DMS53 treated with DMSO at 0.1 percent for 48 hours (cell line): ENCODE measurements around the gene ULK4.
"Not testable (repeated sequence)": the region's sequence is repeated elsewhere in the genome, so short reads cannot be mapped to it uniquely, and the experiment has no call there.

Experiments used
- DNase-seq: peaks from one replicate; lab custom pipeline; 2025; ENCODE audit not compliant: unreplicated experiment; lab: John Stamatoyannopoulos, UW

ULK4 gene

GRCh38 chr3:41583014-41583413, 378.9 kb downstream of the ULK4 start:
- DNase-seq: no peak

GRCh38 chr3:41581700-41582099, 380.2 kb downstream of the ULK4 start:
- no peak for DNase-seq

GRCh38 chr3:41580274-41580959, 381.5 kb downstream of the ULK4 start:
- DNase-seq: no peak

- DNase-seq: no peak
Measured at GRCh38 chr3:41579861-41580260, 382.0 kb downstream of the ULK4 start.

- DNase-seq: no peak
Measured at GRCh38 chr3:41578798-41579197, 383.1 kb downstream of the ULK4 start.

GRCh38 chr3:41575724-41576123, 386.2 kb downstream of the ULK4 start:
- DNase-seq: no peak

- no peak for DNase-seq
Measured at GRCh38 chr3:41574900-41575299, 387.0 kb downstream of the ULK4 start.

- DNase-seq: no peak
Measured at GRCh38 chr3:41573591-41573990, 388.3 kb downstream of the ULK4 start.

- DNase-seq: no peak
Measured at GRCh38 chr3:41572092-41572491, 389.8 kb downstream of the ULK4 start.

GRCh38 chr3:41569632-41570305, 392.1 kb downstream of the ULK4 start:
- DNase-seq: no peak

- no peak for DNase-seq
Measured at GRCh38 chr3:41565948-41566514, 395.9 kb downstream of the ULK4 start.

GRCh38 chr3:41565003-41565402, 396.9 kb downstream of the ULK4 start:
- DNase-seq: no peak

GRCh38 chr3:41556245-41556644, 405.7 kb downstream of the ULK4 start:
- not testable (repeated sequence) for DNase-seq

GRCh38 chr3:41532976-41533375, 428.9 kb downstream of the ULK4 start:
- DNase-seq: no peak

GRCh38 chr3:41526995-41527573, 434.8 kb downstream of the ULK4 start:
- DNase-seq: no peak

- DNase-seq: no peak
Measured at GRCh38 chr3:41525303-41526064, 436.4 kb downstream of the ULK4 start.

- DNase-seq: no peak
Measured at GRCh38 chr3:41523897-41524296, 438.0 kb downstream of the ULK4 start.

- no peak for DNase-seq
Measured at GRCh38 chr3:41522612-41523011, 439.3 kb downstream of the ULK4 start.

GRCh38 chr3:41521010-41521655, 440.8 kb downstream of the ULK4 start:
- DNase-seq: no peak

- no peak for DNase-seq
Measured at GRCh38 chr3:41519746-41520145, 442.2 kb downstream of the ULK4 start.

- DNase-seq: no peak
Measured at GRCh38 chr3:41518626-41519025, 443.3 kb downstream of the ULK4 start.
